Peyer's patch (tissue), 4 donors: ENCODE measurements around the gene HAPLN3.

ENCODE experiments used
- POLR2A ChIP-seq, 2 donors: fragments of 450-650 bp; IDR thresholded peaks; one replicate each; pipeline ENCODE4 v1.5.1; 2017; ENCODE audit warnings: antibody characterized with exemption in 2 of 2, mild to moderate bottlenecking in 2 of 2, moderate library complexity in 2 of 2
- TF ChIP-seq, protein P1 (sequence below), 6 experiments: fragments of 450-650 bp in 4 of 6; fragments of 200-600 bp in 2 of 6; sonication (generic) in 1 of 6; IDR thresholded peaks; one replicate each; pipeline ENCODE4 v1.5.1; 2017 to 2019; ENCODE audit warnings: antibody characterized with exemption in 6 of 6, mild to moderate bottlenecking in 3 of 6, moderate library complexity in 1 of 6

DNA sequence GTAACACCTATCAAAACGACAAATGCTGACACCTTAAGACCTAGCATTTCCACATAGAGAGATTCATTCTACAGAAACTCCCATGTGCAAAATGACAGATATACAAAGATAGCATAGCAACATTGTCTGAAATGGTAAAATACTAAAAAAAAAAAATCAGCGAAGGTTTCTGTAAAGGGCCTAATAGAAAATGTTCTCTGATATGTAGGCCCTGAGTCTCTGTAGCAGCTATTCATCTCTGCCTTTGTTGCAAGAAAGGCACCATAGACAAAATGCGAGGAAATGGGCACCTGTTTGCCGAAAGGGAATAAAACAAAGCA is 18.5 kb upstream of the HAPLN3 start:
- no peak for TF ChIP-seq POLR2A (IDR thresholded peaks at IDR 0.05)
- TF ChIP-seq, protein P1, sequence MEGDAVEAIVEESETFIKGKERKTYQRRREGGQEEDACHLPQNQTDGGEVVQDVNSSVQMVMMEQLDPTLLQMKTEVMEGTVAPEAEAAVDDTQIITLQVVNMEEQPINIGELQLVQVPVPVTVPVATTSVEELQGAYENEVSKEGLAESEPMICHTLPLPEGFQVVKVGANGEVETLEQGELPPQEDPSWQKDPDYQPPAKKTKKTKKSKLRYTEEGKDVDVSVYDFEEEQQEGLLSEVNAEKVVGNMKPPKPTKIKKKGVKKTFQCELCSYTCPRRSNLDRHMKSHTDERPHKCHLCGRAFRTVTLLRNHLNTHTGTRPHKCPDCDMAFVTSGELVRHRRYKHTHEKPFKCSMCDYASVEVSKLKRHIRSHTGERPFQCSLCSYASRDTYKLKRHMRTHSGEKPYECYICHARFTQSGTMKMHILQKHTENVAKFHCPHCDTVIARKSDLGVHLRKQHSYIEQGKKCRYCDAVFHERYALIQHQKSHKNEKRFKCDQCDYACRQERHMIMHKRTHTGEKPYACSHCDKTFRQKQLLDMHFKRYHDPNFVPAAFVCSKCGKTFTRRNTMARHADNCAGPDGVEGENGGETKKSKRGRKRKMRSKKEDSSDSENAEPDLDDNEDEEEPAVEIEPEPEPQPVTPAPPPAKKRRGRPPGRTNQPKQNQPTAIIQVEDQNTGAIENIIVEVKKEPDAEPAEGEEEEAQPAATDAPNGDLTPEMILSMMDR (IDR thresholded peaks at IDR 0.05) = no peak
